ENCODE data around the gene CRYL1.
A peak's percentile ranks its signal among the peaks of the same experiment; 100 is the strongest.

CRYL1 gene

GRCh38 chr13:20526664-20527063 lies 1.0 kb upstream of the CRYL1 start:
- peak; percentile 24 for DNase-seq (ENCODE audit: low spot score)

GRCh38 chr13:20525144-20525600 lies 485 bp downstream of the CRYL1 start:
- DNase-seq (ENCODE audit: low spot score): peak; percentile 58

- no peak for DNase-seq (ENCODE audit: low spot score)
Observed at GRCh38 chr13:20521364-20522115, 4.1 kb downstream of the CRYL1 start.

GRCh38 chr13:20519875-20520274 lies 5.8 kb downstream of the CRYL1 start:
- no peak for DNase-seq (ENCODE audit: low spot score)

- no peak for DNase-seq (ENCODE audit: low spot score)
Observed at GRCh38 chr13:20518660-20519100, 7.0 kb downstream of the CRYL1 start.

GRCh38 chr13:20514866-20515265 lies 10.8 kb downstream of the CRYL1 start:
- no peak for DNase-seq (ENCODE audit: low spot score)

GRCh38 chr13:20513466-20513995 lies 12.1 kb downstream of the CRYL1 start:
- DNase-seq (ENCODE audit: low spot score): no peak

GRCh38 chr13:20512042-20512683 lies 13.5 kb downstream of the CRYL1 start:
- no peak for DNase-seq (ENCODE audit: low spot score)

GRCh38 chr13:20506696-20507095 lies 19.0 kb downstream of the CRYL1 start:
- no peak for DNase-seq (ENCODE audit: low spot score)

GRCh38 chr13:20505405-20506366 lies 20.0 kb downstream of the CRYL1 start:
- no peak for DNase-seq (ENCODE audit: low spot score)

GRCh38 chr13:20503088-20504083 lies 22.3 kb downstream of the CRYL1 start:
- no peak for DNase-seq (ENCODE audit: low spot score)

- no peak for DNase-seq (ENCODE audit: low spot score)
Observed at GRCh38 chr13:20501592-20501991, 24.1 kb downstream of the CRYL1 start.

- DNase-seq (ENCODE audit: low spot score): no peak
Observed at GRCh38 chr13:20501120-20501519, 24.5 kb downstream of the CRYL1 start.

- no peak for DNase-seq (ENCODE audit: low spot score)
Observed at GRCh38 chr13:20499986-20500385, 25.7 kb downstream of the CRYL1 start.

- DNase-seq (ENCODE audit: low spot score): no peak
Observed at GRCh38 chr13:20498659-20499058, 27.0 kb downstream of the CRYL1 start.

- no peak for DNase-seq (ENCODE audit: low spot score)
Observed at GRCh38 chr13:20498129-20498528, 27.5 kb downstream of the CRYL1 start.

GRCh38 chr13:20497006-20497775 lies 28.5 kb downstream of the CRYL1 start:
- DNase-seq (ENCODE audit: low spot score): no peak

- peak; percentile 82 for DNase-seq (ENCODE audit: low spot score)
Observed at GRCh38 chr13:20495087-20496023, 30.3 kb downstream of the CRYL1 start.

- no peak for DNase-seq (ENCODE audit: low spot score)
Observed at GRCh38 chr13:20494656-20495055, 31.0 kb downstream of the CRYL1 start.
